Uterus (tissue), 4 donors: ENCODE data around the gene PGM1. TPM values are rescaled to one million over a fixed set of nuclear protein-coding genes. Genes with fewer than 3 reads are reported as not detected.

Source experiments
- DNase-seq, 2 donors: peaks; one replicate each; pipeline ENCODE4 v3.0.0-alpha.2; 2019 to 2020
- H3K27ac ChIP-seq, 2 donors: fragments of 200-600 bp; sonication (generic); 1 replicate in 1 of 2; 2 replicates in 1 of 2; pipeline ENCODE4 v1.5.1; 2016 to 2018
- H3K27me3 ChIP-seq, 2 donors: fragments of 200-600 bp; sonication (generic); one replicate each; pipeline ENCODE4 v1.5.1; 2018 to 2019; ENCODE audit warnings: control low read depth in 1 of 2
- H3K36me3 ChIP-seq, 2 donors: fragments of 200-600 bp; sonication (generic); one replicate each; pipeline ENCODE4 v1.5.1; 2019; ENCODE audit warnings: control low read depth in 1 of 2
- H3K4me1 ChIP-seq, 2 donors: fragments of 200-600 bp; sonication (generic); one replicate each; pipeline ENCODE4 v1.5.1; 2018 to 2019; ENCODE audit warnings: control low read depth in 1 of 2
- H3K4me3 ChIP-seq, 2 donors: fragments of 200-600 bp; sonication (generic); 1 replicate in 1 of 2; 2 replicates in 1 of 2; pipeline ENCODE4 v1.5.1; 2018 to 2019; ENCODE audit warnings: mild to moderate bottlenecking in 1 of 2
- H3K9me3 ChIP-seq, 2 donors: fragments of 200-600 bp; sonication (generic); one replicate each; pipeline ENCODE4 v1.5.1; 2019; ENCODE audit warnings: control low read depth in 1 of 2
- POLR2A ChIP-seq, 2 donors: fragments of 450-650 bp; IDR thresholded peaks; one replicate each; pipeline ENCODE4 v1.6.1; 2016; ENCODE audit warnings: antibody characterized with exemption in 2 of 2, mild to moderate bottlenecking in 1 of 2, moderate library complexity in 1 of 2
- intact Hi-C: fragments of 100-400 bp; cut with DNase I; formaldehyde crosslinking; loops from one replicate; pipeline ENCODE4 v1.15.1; 2023; ENCODE audit warnings: low total_unique reads
- total RNA-seq, 4 donors: library from RNA; depleted of rRNA in 3 of 4; stranded (reverse); fragments of >200 nt in 3 of 4; gene quantifications; one replicate each; pipeline versions ENCODE4 v1.1.0 to v1.2.4, GENCODE V29; 2014 to 2023
- TF ChIP-seq, protein P1 (sequence below), 4 experiments: fragments of 200-600 bp in 2 of 4; fragments of 450-650 bp in 2 of 4; sonication (generic) in 2 of 4; IDR thresholded peaks; one replicate each; pipeline ENCODE4 v1.5.1; 2016 to 2019; ENCODE audit warnings: antibody characterized with exemption in 4 of 4, mild to moderate bottlenecking in 2 of 4, moderate library complexity in 1 of 4
- donor health status: DM: yes; HTN: yes; CAD: no.

The PGM1 gene
- total RNA-seq, 4 donors from 2014 or later, result 17.9 to 75.8 (median 27.8) TPM

- Histone ChIP-seq H3K36me3 (no peaks in the 10 kb centered on the region), H3K9me3 (no peaks in the 10 kb centered on the region), H3K27me3 (no peaks in the 10 kb centered on the region), H3K4me1 (no peaks in the 10 kb centered on the region), H3K27ac (no peak overlapping the region), H3K4me3 (no peak overlapping the region)
- intact Hi-C loops, result no loop called here
- TF ChIP-seq POLR2A (IDR thresholded peaks at IDR 0.05), result no peak
- TF ChIP-seq, protein P1, sequence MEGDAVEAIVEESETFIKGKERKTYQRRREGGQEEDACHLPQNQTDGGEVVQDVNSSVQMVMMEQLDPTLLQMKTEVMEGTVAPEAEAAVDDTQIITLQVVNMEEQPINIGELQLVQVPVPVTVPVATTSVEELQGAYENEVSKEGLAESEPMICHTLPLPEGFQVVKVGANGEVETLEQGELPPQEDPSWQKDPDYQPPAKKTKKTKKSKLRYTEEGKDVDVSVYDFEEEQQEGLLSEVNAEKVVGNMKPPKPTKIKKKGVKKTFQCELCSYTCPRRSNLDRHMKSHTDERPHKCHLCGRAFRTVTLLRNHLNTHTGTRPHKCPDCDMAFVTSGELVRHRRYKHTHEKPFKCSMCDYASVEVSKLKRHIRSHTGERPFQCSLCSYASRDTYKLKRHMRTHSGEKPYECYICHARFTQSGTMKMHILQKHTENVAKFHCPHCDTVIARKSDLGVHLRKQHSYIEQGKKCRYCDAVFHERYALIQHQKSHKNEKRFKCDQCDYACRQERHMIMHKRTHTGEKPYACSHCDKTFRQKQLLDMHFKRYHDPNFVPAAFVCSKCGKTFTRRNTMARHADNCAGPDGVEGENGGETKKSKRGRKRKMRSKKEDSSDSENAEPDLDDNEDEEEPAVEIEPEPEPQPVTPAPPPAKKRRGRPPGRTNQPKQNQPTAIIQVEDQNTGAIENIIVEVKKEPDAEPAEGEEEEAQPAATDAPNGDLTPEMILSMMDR (IDR thresholded peaks at IDR 0.05), result no peak
- no peak for DNase-seq
Observed at GRCh38 chr1:63678200-63678599, 85.0 kb downstream of the PGM1 start.

GRCh38 chr1:63679076-63679475, 85.9 kb downstream of the PGM1 start:
- TF ChIP-seq POLR2A (IDR thresholded peaks at IDR 0.05), result no peak
- TF ChIP-seq, protein P1 (IDR thresholded peaks at IDR 0.05), result no peak
- Histone ChIP-seq H3K36me3 (no peaks in the 10 kb centered on the region), H3K4me3 (no peak overlapping the region), H3K27ac (no peak overlapping the region), H3K4me1 (no peaks in the 10 kb centered on the region), H3K9me3 (no peaks in the 10 kb centered on the region), H3K27me3 (no peaks in the 10 kb centered on the region)
- intact Hi-C loops, result no loop called here
- DNase-seq, result no peak

- no peak for DNase-seq
- no peaks in the 10 kb centered on the region for H3K9me3 ChIP-seq
- H3K36me3 ChIP-seq, result no peaks in the 10 kb centered on the region
- H3K27ac ChIP-seq, result no peak overlapping the region
- H3K4me3 ChIP-seq, result no peak overlapping the region
- no peak for TF ChIP-seq POLR2A (IDR thresholded peaks at IDR 0.05)
- TF ChIP-seq, protein P1 (IDR thresholded peaks at IDR 0.05), result no peak
- H3K27me3 ChIP-seq, result no peaks in the 10 kb centered on the region
- H3K4me1 ChIP-seq, result no peaks in the 10 kb centered on the region
- intact Hi-C loops, result no loop called here
Observed at GRCh38 chr1:63679589-63679988, 86.4 kb downstream of the PGM1 start.

DNA sequence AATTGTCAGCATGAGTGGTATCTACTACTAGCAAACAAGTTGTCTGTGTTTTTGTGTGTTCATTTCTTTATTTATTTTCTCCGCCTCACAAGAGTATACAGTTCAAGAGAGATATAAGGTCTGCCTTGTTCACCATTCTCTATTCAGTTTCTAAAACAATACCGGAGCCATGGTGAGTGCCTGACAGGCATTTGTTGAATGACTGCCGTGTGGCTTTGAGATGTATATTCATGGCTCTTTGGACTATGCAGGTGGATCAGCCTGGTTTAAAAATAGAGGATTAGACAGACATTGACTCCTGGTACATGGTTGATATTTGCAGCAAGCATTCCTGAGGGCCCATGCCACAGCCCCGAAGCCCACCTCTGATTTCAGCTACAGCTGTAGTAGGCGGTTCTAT, 89.7 kb downstream of the PGM1 start:
- Histone ChIP-seq H3K27me3 (no peaks in the 10 kb centered on the region), H3K9me3 (no peaks in the 10 kb centered on the region), H3K4me3 (no peak overlapping the region), H3K4me1 (no peaks in the 10 kb centered on the region), H3K27ac (no peak overlapping the region), H3K36me3 (no peaks in the 10 kb centered on the region)
- intact Hi-C loops, result no loop called here
- TF ChIP-seq POLR2A (IDR thresholded peaks at IDR 0.05), result no peak
- TF ChIP-seq, protein P1 (IDR thresholded peaks at IDR 0.05), result no peak
- DNase-seq, result no peak

GRCh38 chr1:63683759-63684158, 90.5 kb downstream of the PGM1 start:
- H3K9me3 ChIP-seq, result no peaks in the 10 kb centered on the region
- intact Hi-C loops, result no loop called here
- DNase-seq, result no peak
- TF ChIP-seq, protein P1 (IDR thresholded peaks at IDR 0.05), result no peak
- no peak for TF ChIP-seq POLR2A (IDR thresholded peaks at IDR 0.05)
- no peaks in the 10 kb centered on the region for H3K4me1 ChIP-seq
- H3K36me3 ChIP-seq, result no peaks in the 10 kb centered on the region
- no peak overlapping the region for H3K4me3 ChIP-seq
- H3K27me3 ChIP-seq, result no peaks in the 10 kb centered on the region
- no peak overlapping the region for H3K27ac ChIP-seq
